HEK293 (cell line): Measurements from ENCODE around the gene FNDC11.

Experiments
- CTCF ChIA-PET: fragments of 350-600 bp; formaldehyde crosslinking; extraction: SDS; loops from one replicate; lab custom pipeline; 2021; ENCODE audit warnings: antibody characterized with exemption; lab: Yijun Ruan, JAX
- POLR2A ChIA-PET: fragments of 300-600 bp; formaldehyde crosslinking; extraction: SDS; loops from one replicate; lab custom pipeline; 2020; ENCODE audit warnings: antibody characterized with exemption, inconsistent platforms; lab: Yijun Ruan, JAX
- H3K27ac ChIP-seq: fragments of 200-500 bp; sonication (Bioruptor generic); 2 replicates; pipeline ENCODE4 v1.5.1; 2014; ENCODE audit warnings: low read depth, low read length, control low read depth, inconsistent platforms; ENCODE audit errors: extremely low read depth
- H3K36me3 ChIP-seq, 2 experiments: fragments of 200-500 bp in 1 of 2; sonication (Bioruptor generic) in 1 of 2; 1 replicate in 1 of 2; 2 replicates in 1 of 2; pipeline ENCODE4 v1.5.1; 2014 to 2017; ENCODE audit warnings: inconsistent platforms in 2 of 2, low read length in 2 of 2; ENCODE audit not compliant: control insufficient read depth in 2 of 2, insufficient read depth in 1 of 2
- H3K4me1 ChIP-seq: fragments of 200-500 bp; sonication (Bioruptor generic); 2 replicates; pipeline ENCODE4 v1.5.1; 2014; ENCODE audit warnings: mild to moderate bottlenecking, low read length, inconsistent platforms; ENCODE audit not compliant: control insufficient read depth, insufficient read depth
- H3K4me3 ChIP-seq: 2 replicates; pipeline ENCODE4 v1.5.1; 2011; ENCODE audit warnings: low read depth, mild to moderate bottlenecking, control low read depth, low read length, moderate library complexity
- H3K9me3 ChIP-seq: fragments of 200-500 bp; sonication (Bioruptor generic); 2 replicates; pipeline ENCODE4 v1.5.1; 2014; ENCODE audit warnings: low read depth, low read length, inconsistent platforms; ENCODE audit not compliant: control insufficient read depth, insufficient read depth
- CTCF ChIP-seq: fragments of 450-650 bp; formaldehyde crosslinking; IDR thresholded peaks from 2 replicates; pipeline ENCODE4 v1.5.1; 2016; ENCODE audit warnings: missing biosample characterization, missing genetic modification characterization
- GLIS1 ChIP-seq: fragments of 450-650 bp; formaldehyde crosslinking; IDR thresholded peaks from 2 replicates; pipeline ENCODE4 v1.5.1; 2016; ENCODE audit warnings: missing biosample characterization, missing genetic modification characterization
- OVOL3 ChIP-seq: fragments of 450-650 bp; formaldehyde crosslinking; IDR thresholded peaks from 2 replicates; pipeline ENCODE4 v1.5.1; 2016; ENCODE audit warnings: missing biosample characterization, missing genetic modification characterization
- SALL2 ChIP-seq: fragments of 450-650 bp; formaldehyde crosslinking; IDR thresholded peaks from 2 replicates; pipeline ENCODE4 v1.5.0; 2017; ENCODE audit warnings: missing biosample characterization, mild to moderate bottlenecking, missing genetic modification characterization, borderline replicate concordance
- ZBTB49 ChIP-seq: fragments of 450-650 bp; formaldehyde crosslinking; IDR thresholded peaks from 2 replicates; pipeline ENCODE4 v1.5.1; 2016; ENCODE audit warnings: missing biosample characterization, missing genetic modification characterization, low read depth
- ZNF169 ChIP-seq: fragments of 450-650 bp; formaldehyde crosslinking; IDR thresholded peaks from 2 replicates; pipeline ENCODE4 v1.5.1; 2016; ENCODE audit warnings: missing biosample characterization, missing genetic modification characterization
- ZNF221 ChIP-seq: fragments of 450-650 bp; formaldehyde crosslinking; IDR thresholded peaks from 2 replicates; pipeline ENCODE4 v1.5.1; 2017; ENCODE audit warnings: missing biosample characterization, missing genetic modification characterization, borderline replicate concordance
- ZNF23 ChIP-seq: fragments of 450-650 bp; formaldehyde crosslinking; IDR thresholded peaks from 2 replicates; pipeline ENCODE4 v1.5.1; 2016; ENCODE audit warnings: missing biosample characterization, missing genetic modification characterization, borderline replicate concordance
- ZNF292 ChIP-seq: fragments of 450-650 bp; formaldehyde crosslinking; IDR thresholded peaks from 2 replicates; pipeline ENCODE4 v1.5.1; 2016; ENCODE audit warnings: low read depth, missing biosample characterization, missing genetic modification characterization, borderline replicate concordance
- ZNF350 ChIP-seq: fragments of 450-650 bp; formaldehyde crosslinking; IDR thresholded peaks from 2 replicates; pipeline ENCODE4 v1.5.0; 2017; ENCODE audit warnings: missing biosample characterization, mild to moderate bottlenecking, missing genetic modification characterization
- ZNF585B ChIP-seq: fragments of 450-650 bp; formaldehyde crosslinking; IDR thresholded peaks from 2 replicates; pipeline ENCODE4 v1.5.1; 2016; ENCODE audit warnings: missing biosample characterization, missing genetic modification characterization
- ZNF792 ChIP-seq: fragments of 450-650 bp; formaldehyde crosslinking; IDR thresholded peaks from 2 replicates; pipeline ENCODE4 v1.5.1; 2016; ENCODE audit warnings: missing biosample characterization, missing genetic modification characterization
- ZSCAN30 ChIP-seq: fragments of 450-650 bp; IDR thresholded peaks from 2 replicates; pipeline ENCODE4 v1.5.1; 2018; ENCODE audit warnings: missing biosample characterization, mild to moderate bottlenecking, missing genetic modification characterization, moderate library complexity
- ZSCAN5A ChIP-seq: fragments of 450-650 bp; formaldehyde crosslinking; IDR thresholded peaks from 2 replicates; pipeline ENCODE4 v1.5.1; 2016; ENCODE audit warnings: missing biosample characterization, missing genetic modification characterization

Gene FNDC11

GRCh38 chr20:63597651-63598478 is 43.9 kb downstream of the FNDC11 start:
- TF ChIP-seq OVOL3 (tag by site-specific recombination) (no peak), ZSCAN30 (tag by site-specific recombination) (no peak), ZNF221 (no peak), ZBTB49 (tag by site-specific recombination) (no peak), CTCF (tag by site-specific recombination) (no peak), ZSCAN5A (no peak), ZNF292 (tag by site-specific recombination) (no peak), ZNF169 (tag by site-specific recombination) (no peak), ZNF350 (tag by site-specific recombination) (no peak), SALL2 (tag by site-specific recombination) (no peak), ZNF23 (tag by site-specific recombination) (no peak), ZNF585B (tag by site-specific recombination) (no peak)
- TF ChIP-seq, all 188 proteins: peak for 0
- Histone ChIP-seq H3K36me3 (peaks cover 13 to 67% of the 10 kb centered on the region in 2 experiments), H3K27ac (no peak overlapping the region), H3K9me3 (no peaks in the 10 kb centered on the region), H3K4me1 (no peaks in the 10 kb centered on the region), H3K4me3 (no peak overlapping the region)
- CTCF ChIA-PET: interaction anchor here (0.9 kb wide), 1 partner anchor 25 kb away, joined by 4 read pairs; no protein-coding TSS in a partner anchor
- POLR2A ChIA-PET: interaction anchor here (0.6 kb wide), 1 partner anchor 55 kb away, joined by 3 read pairs; the partner anchor contains the start of gene STMN3

- TF ChIP-seq ZNF792 (no peak), GLIS1 (tag by site-specific recombination) (0 out of 2 replicates have a peak, but pooled peaks have one; percentile 11)
- TF ChIP-seq, all 188 proteins: peak for 1
- Histone ChIP-seq H3K9me3 (no peaks in the 10 kb centered on the region), H3K27ac (no peak overlapping the region), H3K4me3 (no peak overlapping the region), H3K4me1 (no peaks in the 10 kb centered on the region), H3K36me3 (peaks cover 13 to 66% of the 10 kb centered on the region in 2 experiments)
- POLR2A ChIA-PET: no interaction called here
- CTCF ChIA-PET: interaction anchor here (0.6 to 1.7 kb wide), 3 partner anchors 17 to 25 kb away, joined by 4 read pairs; no protein-coding TSS in a partner anchor
Measured at GRCh38 chr20:63598479-63599395, 44.8 kb downstream of the FNDC11 start.
